Activated CD4-positive, alpha-beta memory T cell treated with anti-CD3 and anti-CD28 coated beads for 36 hours (primary cell): Measurements from ENCODE around the gene ATXN10. TPM values are rescaled to one million over a fixed set of nuclear protein-coding genes. Genes with fewer than 3 reads are reported as not detected.

Experiments used
- CTCF ChIA-PET: fragments of 350-600 bp; sonication (Branson Sonifier 250); formaldehyde crosslinking; loops from one replicate; lab custom pipeline; 2021; ENCODE audit warnings: antibody characterized with exemption, inconsistent platforms; lab: Charles Lee
- POLR2A ChIA-PET: fragments of 350-600 bp; sonication (Branson Sonifier 250); formaldehyde crosslinking; loops from one replicate; lab custom pipeline; 2021; ENCODE audit warnings: antibody characterized with exemption; lab: Charles Lee
- DNase-seq: peaks from one replicate; pipeline ENCODE4 v3.0.0-alpha.2; 2020
- H3K27ac Mint-ChIP-seq: one replicate; pipeline ENCODE4 v1.8.0; 2021; ENCODE audit warnings: mixed read lengths
- H3K27me3 Mint-ChIP-seq: one replicate; pipeline ENCODE4 v1.8.0; 2021; ENCODE audit warnings: mixed read lengths
- H3K36me3 Mint-ChIP-seq: one replicate; pipeline ENCODE4 v1.8.0; 2021; ENCODE audit warnings: mixed read lengths
- H3K4me1 Mint-ChIP-seq: one replicate; pipeline ENCODE4 v1.8.0; 2021; ENCODE audit warnings: low read depth, mixed read lengths
- H3K4me3 Mint-ChIP-seq: one replicate; pipeline ENCODE4 v1.8.0; 2021; ENCODE audit warnings: mild to moderate bottlenecking, mixed read lengths
- H3K9me3 Mint-ChIP-seq: one replicate; pipeline ENCODE4 v1.8.0; 2021; ENCODE audit warnings: mixed read lengths
- intact Hi-C: fragments of 100-400 bp; cut with micrococcal nuclease; formaldehyde crosslinking; loops from one replicate; pipeline ENCODE4 v1.15.1; 2023
- total RNA-seq, 2 experiments: library from RNA; stranded (reverse); gene quantifications; one replicate each; pipeline ENCODE4 v1.2.3, GENCODE V29; 2021

The ATXN10 gene
- total RNA-seq, 2 experiments from 2014 or later: 88.6 to 89.9 TPM

- Mint-ChIP-seq H3K27me3 (no peaks in the 10 kb centered on the region), H3K4me1 (no peaks in the 10 kb centered on the region), H3K9me3 (no peaks in the 10 kb centered on the region), H3K27ac (no peak overlapping the region), H3K4me3 (no peak overlapping the region), H3K36me3 (peaks cover 15% of the 10 kb centered on the region)
- DNase-seq: no peak
- POLR2A ChIA-PET: no interaction called here
- intact Hi-C loops: no loop called here
- CTCF ChIA-PET: no interaction called here
Measured at GRCh38 chr22:45804986-45805325, 133.3 kb downstream of the ATXN10 start.

- DNase-seq: no peak
- Mint-ChIP-seq H3K36me3 (peaks cover 16% of the 10 kb centered on the region), H3K4me1 (no peaks in the 10 kb centered on the region), H3K4me3 (no peak overlapping the region), H3K27ac (no peak overlapping the region), H3K27me3 (no peaks in the 10 kb centered on the region), H3K9me3 (no peaks in the 10 kb centered on the region)
- POLR2A ChIA-PET: no interaction called here
- intact Hi-C loops: no loop called here
- CTCF ChIA-PET: no interaction called here
Measured at GRCh38 chr22:45805413-45805812, 133.8 kb downstream of the ATXN10 start.

GRCh38 chr22:45807156-45807915 is 135.7 kb downstream of the ATXN10 start:
- H3K27ac Mint-ChIP-seq: no peak overlapping the region
- H3K4me3 Mint-ChIP-seq: no peak overlapping the region
- no peaks in the 10 kb centered on the region for H3K27me3 Mint-ChIP-seq
- ChIA-PET CTCF (no interaction called here), POLR2A (no interaction called here)
- no peak for DNase-seq
- intact Hi-C loops: no loop called here
- peaks cover 27% of the 10 kb centered on the region for H3K36me3 Mint-ChIP-seq
- no peaks in the 10 kb centered on the region for H3K9me3 Mint-ChIP-seq
- peaks cover 2% of the 10 kb centered on the region for H3K4me1 Mint-ChIP-seq

- Mint-ChIP-seq H3K4me1 (peaks cover 2% of the 10 kb centered on the region), H3K9me3 (no peaks in the 10 kb centered on the region), H3K27ac (no peak overlapping the region), H3K4me3 (no peak overlapping the region), H3K27me3 (no peaks in the 10 kb centered on the region), H3K36me3 (peaks cover 29% of the 10 kb centered on the region)
- no peak for DNase-seq
- intact Hi-C loops: no loop called here
- ChIA-PET POLR2A (no interaction called here), CTCF (no interaction called here)
Measured at GRCh38 chr22:45812910-45813309, 141.3 kb downstream of the ATXN10 start.

GRCh38 chr22:45814198-45814597 is 142.6 kb downstream of the ATXN10 start:
- intact Hi-C loops: no loop called here
- CTCF ChIA-PET: no interaction called here
- no peaks in the 10 kb centered on the region for H3K9me3 Mint-ChIP-seq

GRCh38 chr22:45816776-45817175 is 145.1 kb downstream of the ATXN10 start:
- Mint-ChIP-seq H3K36me3 (peaks cover 17% of the 10 kb centered on the region), H3K27me3 (no peaks in the 10 kb centered on the region), H3K27ac (no peak overlapping the region), H3K4me1 (no peaks in the 10 kb centered on the region), H3K4me3 (no peak overlapping the region), H3K9me3 (no peaks in the 10 kb centered on the region)
- ChIA-PET POLR2A (no interaction called here), CTCF (no interaction called here)
- DNase-seq: no peak
- intact Hi-C loops: no loop called here

More at GRCh38 chr22:45814198-45814597, 142.6 kb downstream of the ATXN10 start:
- H3K4me3 Mint-ChIP-seq: no peak overlapping the region
- no peak overlapping the region for H3K27ac Mint-ChIP-seq
- H3K4me1 Mint-ChIP-seq: peaks cover 2% of the 10 kb centered on the region
- no peak for DNase-seq
- H3K27me3 Mint-ChIP-seq: no peaks in the 10 kb centered on the region
- H3K36me3 Mint-ChIP-seq: peaks cover 21% of the 10 kb centered on the region
- POLR2A ChIA-PET: no interaction called here

GRCh38 chr22:45817745-45818423 is 146.2 kb downstream of the ATXN10 start:
- intact Hi-C loops: no loop called here
- no peaks in the 10 kb centered on the region for H3K9me3 Mint-ChIP-seq
- peaks cover 14% of the 10 kb centered on the region for H3K36me3 Mint-ChIP-seq
- CTCF ChIA-PET: interaction anchor here (0.7 to 1.2 kb wide), 2 partner anchors 10 to 240 kb away, joined by 3 read pairs; no protein-coding TSS in a partner anchor
- no peaks in the 10 kb centered on the region for H3K27me3 Mint-ChIP-seq
- POLR2A ChIA-PET: no interaction called here
- DNase-seq: no peak
- H3K4me1 Mint-ChIP-seq: no peaks in the 10 kb centered on the region
- H3K4me3 Mint-ChIP-seq: no peak overlapping the region
- no peak overlapping the region for H3K27ac Mint-ChIP-seq

- no peak overlapping the region for H3K27ac Mint-ChIP-seq
- H3K9me3 Mint-ChIP-seq: no peaks in the 10 kb centered on the region
- POLR2A ChIA-PET: no interaction called here
- intact Hi-C loops: no loop called here
- H3K4me3 Mint-ChIP-seq: no peak overlapping the region
- CTCF ChIA-PET: interaction anchor here (0.7 to 1.2 kb wide), 2 partner anchors 10 to 239 kb away, joined by 3 read pairs; no protein-coding TSS in a partner anchor
- H3K4me1 Mint-ChIP-seq: no peaks in the 10 kb centered on the region
- H3K27me3 Mint-ChIP-seq: no peaks in the 10 kb centered on the region
- no peak for DNase-seq
- peaks cover 20% of the 10 kb centered on the region for H3K36me3 Mint-ChIP-seq
Measured at GRCh38 chr22:45818424-45819085, 146.9 kb downstream of the ATXN10 start.

- Mint-ChIP-seq H3K4me3 (no peak overlapping the region), H3K9me3 (no peaks in the 10 kb centered on the region), H3K4me1 (no peaks in the 10 kb centered on the region), H3K27ac (no peak overlapping the region), H3K27me3 (no peaks in the 10 kb centered on the region), H3K36me3 (peaks cover 19% of the 10 kb centered on the region)
- POLR2A ChIA-PET: no interaction called here
- intact Hi-C loops: no loop called here
- DNase-seq: no peak
- CTCF ChIA-PET: no interaction called here
Measured at GRCh38 chr22:45819305-45819704, 147.7 kb downstream of the ATXN10 start.

- no peaks in the 10 kb centered on the region for H3K27me3 Mint-ChIP-seq
- ChIA-PET CTCF (no interaction called here), POLR2A (no interaction called here)
- H3K27ac Mint-ChIP-seq: no peak overlapping the region
- H3K4me3 Mint-ChIP-seq: no peak overlapping the region
- H3K9me3 Mint-ChIP-seq: no peaks in the 10 kb centered on the region
- no peaks in the 10 kb centered on the region for H3K4me1 Mint-ChIP-seq
- intact Hi-C loops: no loop called here
- peaks cover 30% of the 10 kb centered on the region for H3K36me3 Mint-ChIP-seq
- no peak for DNase-seq
Measured at GRCh38 chr22:45823336-45823735, 151.7 kb downstream of the ATXN10 start.

- Mint-ChIP-seq H3K4me3 (no peak overlapping the region), H3K27ac (no peak overlapping the region), H3K4me1 (peaks cover 2% of the 10 kb centered on the region), H3K36me3 (peaks cover 30% of the 10 kb centered on the region), H3K27me3 (no peaks in the 10 kb centered on the region), H3K9me3 (no peaks in the 10 kb centered on the region)
- CTCF ChIA-PET: interaction anchor here (0.6 to 1.4 kb wide), 3 partner anchors 37 to 248 kb away, joined by 3 to 4 read pairs (median 3); no protein-coding TSS in a partner anchor
- intact Hi-C loops: no loop called here
- POLR2A ChIA-PET: no interaction called here
- no peak for DNase-seq
Measured at GRCh38 chr22:45826520-45826919, 154.9 kb downstream of the ATXN10 start.

GRCh38 chr22:45828841-45829240 is 157.2 kb downstream of the ATXN10 start:
- Mint-ChIP-seq H3K4me1 (peaks cover 2% of the 10 kb centered on the region), H3K27me3 (no peaks in the 10 kb centered on the region), H3K9me3 (no peaks in the 10 kb centered on the region), H3K27ac (no peak overlapping the region), H3K4me3 (no peak overlapping the region), H3K36me3 (peaks cover 21% of the 10 kb centered on the region)
- no peak for DNase-seq
- intact Hi-C loops: no loop called here
- POLR2A ChIA-PET: no interaction called here
- CTCF ChIA-PET: interaction anchor here (1.1 kb wide), 1 partner anchor 21 kb away, joined by 3 read pairs; no protein-coding TSS in a partner anchor
